CD4-positive, CD25-positive, alpha-beta regulatory T cell (primary cell): ENCODE data around the gene COL4A3. TPM values are rescaled to one million over a fixed set of nuclear protein-coding genes. Genes with fewer than 3 reads are reported as not detected.
"Not testable (repeated sequence)": the region's sequence is repeated elsewhere in the genome, so short reads cannot be mapped to it uniquely, and the experiment has no call there.

ENCODE experiments used
- ATAC-seq, 2 donors: fragments of 150-1000 bp; cut with Tn5 transposase; one replicate each; pipeline ENCODE4 v1.10.0; 2021; ENCODE audit warnings: low read depth in 2 of 2, moderate number of reproducible peaks in 2 of 2, moderate library complexity in 1 of 2
- DNase-seq, 3 donors: peaks; one replicate each; pipeline versions ENCODE4 v3.0.0 to v3.0.0-alpha.2; 2012 to 2022; ENCODE audit warnings: mixed read lengths in 1 of 3
- H3K27ac ChIP-seq: one replicate; pipeline ENCODE4 v1.7.0; 2013; ENCODE audit warnings: mild to moderate bottlenecking, low read length; ENCODE audit not compliant: insufficient read depth, poor library complexity, severe bottlenecking
- H3K27me3 ChIP-seq: one replicate; pipeline ENCODE4 v1.7.0; 2013; ENCODE audit warnings: low read length; ENCODE audit not compliant: control insufficient read depth, insufficient read depth
- H3K36me3 ChIP-seq: one replicate; pipeline ENCODE4 v1.7.0; 2013; ENCODE audit warnings: mild to moderate bottlenecking, low read length, moderate library complexity; ENCODE audit not compliant: control insufficient read depth, insufficient read depth
- H3K4me1 ChIP-seq: 2 replicates; pipeline ENCODE4 v1.7.0; 2013; ENCODE audit warnings: mild to moderate bottlenecking, low read length; ENCODE audit not compliant: insufficient read depth, control insufficient read depth, poor library complexity, severe bottlenecking
- H3K4me3 ChIP-seq: one replicate; pipeline ENCODE4 v1.7.0; 2013; ENCODE audit warnings: low read depth, mild to moderate bottlenecking, low read length, moderate library complexity
- H3K9me3 ChIP-seq, 2 experiments: 1 replicate in 1 of 2; 2 replicates in 1 of 2; pipeline ENCODE4 v1.7.0; 2013; ENCODE audit warnings: low read length in 2 of 2, mild to moderate bottlenecking in 1 of 2, moderate library complexity in 1 of 2; ENCODE audit not compliant: control insufficient read depth in 2 of 2
- H3K27ac Mint-ChIP-seq, 3 donors: one replicate each; pipeline ENCODE4 v1.8.0; 2020 to 2022; ENCODE audit warnings: mild to moderate bottlenecking in 3 of 3, mixed read lengths in 3 of 3, moderate library complexity in 2 of 3
- H3K27me3 Mint-ChIP-seq: one replicate; pipeline ENCODE4 v1.8.0; 2022; ENCODE audit warnings: mild to moderate bottlenecking, mixed read lengths
- H3K36me3 Mint-ChIP-seq: one replicate; pipeline ENCODE4 v1.8.0; 2020; ENCODE audit warnings: mixed read lengths
- H3K4me1 Mint-ChIP-seq, 4 donors: one replicate each; pipeline ENCODE4 v1.8.0; 2020 to 2022; ENCODE audit warnings: mixed read lengths in 4 of 4, mild to moderate bottlenecking in 1 of 4
- H3K4me3 Mint-ChIP-seq, 4 donors: one replicate each; pipeline ENCODE4 v1.8.0; 2020 to 2022; ENCODE audit warnings: mild to moderate bottlenecking in 4 of 4, mixed read lengths in 4 of 4, moderate library complexity in 3 of 4
- H3K9me3 Mint-ChIP-seq, 7 donors: one replicate each; pipeline ENCODE4 v1.8.0; 2020 to 2022; ENCODE audit warnings: mixed read lengths in 7 of 7, mild to moderate bottlenecking in 3 of 7, moderate library complexity in 2 of 7
- polyA plus RNA-seq, 4 donors: library from polyadenylated mRNA; unstranded; fragments of 300-500 nt; fragmentation: Illumina TruSeq; gene quantifications; one replicate each; pipeline ENCODE4 v1.2.3, GENCODE V29; 2021
- total RNA-seq: library from RNA; stranded (reverse); gene quantifications from one replicate; pipeline ENCODE4 v1.2.3, GENCODE V29; 2022

The COL4A3 gene
- total and polyA plus RNA-seq, 5 donors from 2014 or later, result not detected

DNA sequence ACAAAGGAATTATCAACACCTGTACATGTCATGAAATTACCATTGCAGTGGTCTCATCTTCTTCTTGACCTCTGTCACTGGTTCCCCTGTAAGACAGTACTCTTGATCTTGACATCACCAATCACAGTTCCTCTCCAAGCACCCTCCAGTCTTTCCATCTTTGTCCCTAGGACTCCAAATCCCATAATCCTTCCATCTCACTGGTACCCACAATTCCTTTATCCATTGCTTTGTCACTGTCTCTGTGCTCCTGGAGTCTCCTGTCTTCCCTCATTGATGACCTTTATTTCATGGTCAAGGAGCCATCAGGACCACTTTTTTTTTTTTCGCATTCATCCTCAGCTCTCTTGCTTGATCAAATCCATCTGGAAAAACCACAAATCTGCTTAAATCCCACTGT, 56.7 kb downstream of the COL4A3 start:
- no peak overlapping the region for H3K27ac ChIP-seq
- H3K27me3 ChIP-seq, result no peaks in the 10 kb centered on the region
- H3K4me3 Mint-ChIP-seq, result no peak overlapping the region
- H3K4me1 Mint-ChIP-seq, result no peaks in the 10 kb centered on the region
- DNase-seq, result no peak
- no peaks in the 10 kb centered on the region for H3K36me3 Mint-ChIP-seq
- H3K9me3 Mint-ChIP-seq, result no peaks in the 10 kb centered on the region
- H3K4me3 ChIP-seq, result no peak overlapping the region
- ATAC-seq, result no peak
- no peaks in the 10 kb centered on the region for H3K36me3 ChIP-seq
- H3K9me3 ChIP-seq, result no peaks in the 10 kb centered on the region
- H3K27ac Mint-ChIP-seq, result no peak overlapping the region
- no peaks in the 10 kb centered on the region for H3K4me1 ChIP-seq
- H3K27me3 Mint-ChIP-seq, result peaks cover 4% of the 10 kb centered on the region

DNA sequence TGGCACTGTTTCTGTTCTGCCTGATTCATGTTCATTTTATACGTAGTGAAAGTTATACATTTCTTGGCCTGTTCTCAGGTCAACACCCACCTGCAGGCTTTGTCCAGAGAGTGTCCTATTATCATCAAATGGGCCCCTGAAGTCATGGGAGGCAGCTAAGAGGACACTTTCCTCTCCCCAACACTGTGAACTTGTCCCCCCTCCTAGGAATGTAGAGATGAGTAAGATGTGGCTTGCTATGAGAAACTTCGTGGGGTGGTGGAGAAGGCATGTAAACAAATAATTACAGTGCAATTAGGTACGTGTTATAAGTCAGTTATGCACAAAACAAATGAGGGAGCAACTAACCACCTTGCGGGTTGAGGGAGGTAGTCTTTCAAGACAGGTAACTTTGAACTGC, 57.9 kb downstream of the COL4A3 start:
- ATAC-seq (no peak), DNase-seq (no peak)
- Histone ChIP-seq H3K36me3 (no peaks in the 10 kb centered on the region), H3K4me3 (no peak overlapping the region), H3K4me1 (no peaks in the 10 kb centered on the region), H3K27me3 (no peaks in the 10 kb centered on the region), H3K27ac (no peak overlapping the region), H3K9me3 (no peaks in the 10 kb centered on the region)
- peaks cover 4% of the 10 kb centered on the region for H3K27me3 Mint-ChIP-seq
- H3K27ac Mint-ChIP-seq, result peak overlapping the region in 1 of 3 donors; percentile 16
- no peaks in the 10 kb centered on the region for H3K9me3 Mint-ChIP-seq
- no peaks in the 10 kb centered on the region for H3K36me3 Mint-ChIP-seq
- H3K4me1 Mint-ChIP-seq, result no peaks in the 10 kb centered on the region
- no peak overlapping the region for H3K4me3 Mint-ChIP-seq

GRCh38 chr2:227225641-227226040, 61.2 kb downstream of the COL4A3 start:
- not testable (repeated sequence) for ATAC-seq, H3K9me3 Mint-ChIP-seq, H3K36me3 Mint-ChIP-seq, H3K9me3 ChIP-seq, H3K4me1 Mint-ChIP-seq, H3K27ac ChIP-seq, H3K27me3 ChIP-seq, DNase-seq, H3K4me1 ChIP-seq, H3K4me3 ChIP-seq, H3K36me3 ChIP-seq, H3K4me3 Mint-ChIP-seq, H3K27ac Mint-ChIP-seq
- H3K27me3 Mint-ChIP-seq, result peaks cover 12% of the 10 kb centered on the region

DNA sequence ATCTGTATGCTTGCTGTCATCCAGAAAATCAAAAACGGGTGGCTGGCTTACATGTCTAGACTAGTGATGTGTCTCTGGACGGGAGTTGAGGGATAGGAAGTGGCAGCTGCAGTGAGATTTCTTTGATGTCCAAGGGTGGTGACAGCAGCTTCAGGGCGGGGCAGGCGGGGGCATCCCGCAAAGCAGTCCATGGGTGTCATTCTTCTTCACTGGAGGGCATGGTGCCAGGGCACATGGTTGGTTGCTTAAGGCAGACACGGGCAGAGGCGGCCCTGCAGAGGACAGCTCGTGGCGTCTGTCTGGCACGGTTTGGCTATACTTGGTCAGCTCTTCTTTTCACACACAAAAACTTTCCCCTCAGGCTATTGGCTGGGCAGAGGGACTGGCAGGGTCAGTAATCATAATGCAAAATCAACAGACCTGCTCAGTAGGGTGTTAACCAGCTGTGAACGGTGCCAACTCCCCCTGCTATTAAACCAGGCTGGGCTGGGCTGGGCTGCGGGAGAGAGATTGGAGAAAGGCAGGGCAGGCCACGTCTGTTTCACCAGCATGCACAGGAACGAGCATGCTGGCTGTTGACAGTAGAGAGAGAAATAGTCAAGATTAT, 63.7 kb downstream of the COL4A3 start:
- H3K27me3 Mint-ChIP-seq, result peaks cover 16% of the 10 kb centered on the region
- Histone ChIP-seq H3K4me1 (no peaks in the 10 kb centered on the region), H3K27ac (no peak overlapping the region), H3K36me3 (no peaks in the 10 kb centered on the region), H3K27me3 (no peaks in the 10 kb centered on the region), H3K4me3 (no peak overlapping the region), H3K9me3 (no peaks in the 10 kb centered on the region)
- H3K4me3 Mint-ChIP-seq, result no peak overlapping the region
- no peak for DNase-seq
- H3K4me1 Mint-ChIP-seq, result no peaks in the 10 kb centered on the region
- H3K9me3 Mint-ChIP-seq, result peaks cover 0 to 4% (median 0%) of the 10 kb centered on the region in 7 donors
- no peak for ATAC-seq
- no peak overlapping the region for H3K27ac Mint-ChIP-seq
- H3K36me3 Mint-ChIP-seq, result no peaks in the 10 kb centered on the region

- no peak for DNase-seq
- no peak overlapping the region for H3K4me3 ChIP-seq
- no peak overlapping the region for H3K4me3 Mint-ChIP-seq
- no peak overlapping the region for H3K27ac ChIP-seq
- H3K36me3 ChIP-seq, result no peaks in the 10 kb centered on the region
- ATAC-seq, result no peak
- H3K36me3 Mint-ChIP-seq, result no peaks in the 10 kb centered on the region
- no peaks in the 10 kb centered on the region for H3K27me3 ChIP-seq
- H3K4me1 ChIP-seq, result no peaks in the 10 kb centered on the region
- H3K9me3 Mint-ChIP-seq, result peaks cover 0 to 4% (median 0%) of the 10 kb centered on the region in 7 donors
- no peaks in the 10 kb centered on the region for H3K4me1 Mint-ChIP-seq
- H3K27me3 Mint-ChIP-seq, result peaks cover 16% of the 10 kb centered on the region
- H3K27ac Mint-ChIP-seq, result no peak overlapping the region
- H3K9me3 ChIP-seq, result no peaks in the 10 kb centered on the region
Observed at GRCh38 chr2:227230151-227230550, 65.7 kb downstream of the COL4A3 start.

DNA sequence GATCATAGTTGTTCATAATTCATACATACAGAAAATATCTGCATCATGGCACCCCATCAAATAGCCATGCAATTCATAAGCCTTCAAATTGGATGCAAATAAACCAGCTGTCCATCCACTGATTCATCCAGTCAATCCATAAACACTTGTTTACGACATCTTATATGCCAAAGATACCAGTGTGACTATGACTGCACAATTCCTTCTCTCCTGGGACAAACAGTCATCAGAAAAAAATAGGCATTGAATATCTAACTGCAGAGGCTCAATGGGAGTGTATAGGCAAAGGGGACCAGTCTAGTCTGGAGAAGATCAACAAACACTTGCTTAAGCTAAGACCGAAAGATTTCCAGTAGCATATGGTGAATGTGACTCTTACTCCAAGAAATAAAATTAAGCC, 70.0 kb downstream of the COL4A3 start:
- Histone ChIP-seq H3K36me3 (no peaks in the 10 kb centered on the region), H3K4me1 (no peaks in the 10 kb centered on the region), H3K9me3 (no peaks in the 10 kb centered on the region), H3K27ac (no peak overlapping the region), H3K27me3 (no peaks in the 10 kb centered on the region), H3K4me3 (no peak overlapping the region)
- no peak overlapping the region for H3K27ac Mint-ChIP-seq
- no peaks in the 10 kb centered on the region for H3K4me1 Mint-ChIP-seq
- no peak for ATAC-seq
- peaks cover 5% of the 10 kb centered on the region for H3K27me3 Mint-ChIP-seq
- H3K4me3 Mint-ChIP-seq, result no peak overlapping the region
- DNase-seq, result no peak
- H3K9me3 Mint-ChIP-seq, result peaks cover 0 to 4% (median 0%) of the 10 kb centered on the region in 7 donors
- no peaks in the 10 kb centered on the region for H3K36me3 Mint-ChIP-seq

- H3K9me3 ChIP-seq, result no peaks in the 10 kb centered on the region
- H3K4me3 ChIP-seq, result no peak overlapping the region
- H3K4me1 ChIP-seq, result no peaks in the 10 kb centered on the region
- Mint-ChIP-seq H3K4me1 (no peaks in the 10 kb centered on the region), H3K27ac (no peak overlapping the region), H3K4me3 (no peak overlapping the region), H3K36me3 (no peaks in the 10 kb centered on the region), H3K9me3 (peaks cover 0 to 1% (median 0%) of the 10 kb centered on the region in 7 donors), H3K27me3 (no peaks in the 10 kb centered on the region)
- no peaks in the 10 kb centered on the region for H3K27me3 ChIP-seq
- no peaks in the 10 kb centered on the region for H3K36me3 ChIP-seq
- H3K27ac ChIP-seq, result no peak overlapping the region
- no peak for ATAC-seq
- no peak for DNase-seq
Observed at GRCh38 chr2:227237786-227238185, 73.4 kb downstream of the COL4A3 start.
